HS-5 (cell line): ENCODE results near the gene RPL10L.

Experiments used
- DNase-seq: peaks from one replicate; pipeline ENCODE4 v3.0.0-alpha.2; 2012; ENCODE audit warnings: low read depth

Gene RPL10L

DNA sequence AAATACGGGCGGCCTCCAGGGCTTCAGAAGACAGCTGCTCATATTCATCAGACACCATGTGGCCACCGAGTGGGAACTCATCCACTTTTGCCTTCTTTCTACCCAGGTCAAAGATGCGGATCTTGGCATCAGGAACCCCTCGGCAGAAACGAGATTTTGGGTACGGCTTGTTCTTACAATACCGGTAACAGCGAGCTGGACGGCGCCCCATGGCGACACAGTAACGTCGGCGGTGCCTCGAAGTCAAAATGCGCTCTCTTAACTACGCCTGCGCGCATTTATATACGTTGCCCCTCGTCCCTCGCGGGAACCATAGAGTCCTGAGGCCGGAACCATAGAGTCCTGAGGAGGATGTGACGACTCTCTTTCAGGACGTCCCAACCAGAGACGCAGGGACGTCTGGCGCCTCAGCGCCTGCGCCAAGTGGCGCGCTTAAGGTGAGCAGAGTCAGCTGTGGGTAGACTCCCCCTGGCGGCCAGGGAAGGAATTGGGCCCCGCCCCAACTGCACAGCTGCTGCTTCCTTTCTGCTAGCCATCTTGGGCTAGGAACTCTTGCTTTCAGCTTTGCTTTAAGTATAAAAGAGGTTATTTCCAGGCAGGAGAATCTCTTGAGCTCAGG is at the start of gene RPL10L:
TSS of gene RPL10L (minus strand) at position 256 of the 619 bp plus-strand sequence. CDS start at position 211, 45 bp downstream.
- no peak for DNase-seq

DNA sequence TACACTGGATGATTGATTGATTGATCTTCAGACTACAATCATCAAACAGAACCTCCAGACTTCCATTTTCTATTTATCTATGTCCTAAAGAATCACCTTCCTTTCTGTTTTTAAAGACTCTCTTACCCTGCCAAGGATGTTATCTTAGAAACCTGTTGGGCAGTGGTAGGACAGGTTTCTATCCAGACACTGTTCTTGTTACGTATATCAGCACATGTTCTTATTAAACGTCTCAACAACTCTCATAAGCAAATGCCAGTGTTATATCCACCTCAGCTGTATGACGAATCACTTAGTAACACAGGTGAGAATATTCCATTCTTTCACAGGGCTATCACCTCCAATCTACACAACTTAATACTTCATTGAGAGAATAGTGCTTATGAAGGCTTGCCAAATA is 40.2 kb upstream of the RPL10L start:
- DNase-seq = no peak

DNA sequence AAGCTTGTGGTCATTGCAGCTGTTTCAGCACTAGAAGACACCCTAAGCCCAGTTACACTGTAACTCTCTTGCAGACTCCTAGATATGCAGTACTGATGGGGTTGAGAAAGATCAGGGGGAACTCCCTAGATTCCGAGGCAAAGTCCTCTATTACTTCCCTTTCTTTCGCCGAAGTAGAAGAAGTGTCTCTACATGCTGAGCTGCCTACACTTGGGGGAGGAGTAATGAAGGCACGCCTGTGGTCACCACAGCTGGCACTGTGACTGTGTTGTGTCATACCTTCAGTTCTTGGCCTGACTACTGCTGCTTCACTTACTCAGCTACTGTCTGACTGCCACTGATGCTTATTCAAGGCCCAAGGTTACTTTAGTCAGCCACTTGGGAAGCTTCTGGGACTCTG is 35.1 kb upstream of the RPL10L start:
- DNase-seq = no peak

DNA sequence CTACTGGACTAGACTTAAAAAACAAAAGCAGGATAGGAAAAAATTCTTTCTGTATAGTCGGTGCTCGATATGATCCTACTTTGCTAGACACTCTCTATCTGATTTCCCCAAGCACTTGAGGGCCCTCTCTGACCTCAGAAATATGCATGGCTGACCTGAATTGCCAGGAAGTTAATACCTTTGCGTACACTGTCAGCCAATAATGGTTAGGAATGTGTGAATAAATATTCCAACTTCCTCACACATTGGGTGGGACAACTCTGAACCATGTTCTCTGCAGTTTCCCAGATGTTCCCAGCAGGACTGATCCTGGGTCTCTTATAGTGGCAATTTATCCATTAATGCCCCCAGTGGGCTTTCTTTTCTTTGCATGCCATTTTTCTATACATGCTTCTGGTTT is 20.5 kb upstream of the RPL10L start:
- DNase-seq = no peak

DNA sequence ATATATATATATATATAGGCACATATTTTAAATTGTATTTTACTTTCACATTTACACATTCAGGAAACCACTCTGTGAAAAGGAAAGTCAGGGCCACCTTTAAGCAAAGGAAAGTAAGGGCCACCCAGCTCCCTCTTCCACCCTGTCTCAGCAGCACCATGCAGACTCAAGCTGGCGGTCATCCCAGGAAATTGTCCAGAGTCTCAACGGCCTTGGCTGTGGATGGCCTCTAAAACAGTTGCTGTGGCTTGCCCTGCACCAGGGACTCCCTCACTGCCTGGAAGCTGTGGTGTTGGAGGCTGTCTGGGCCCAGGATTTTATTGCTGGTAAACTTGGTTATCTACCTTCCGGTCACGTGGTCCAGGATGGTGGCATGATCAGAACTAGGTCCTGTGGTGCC is 11.8 kb upstream of the RPL10L start:
- no peak for DNase-seq

DNA sequence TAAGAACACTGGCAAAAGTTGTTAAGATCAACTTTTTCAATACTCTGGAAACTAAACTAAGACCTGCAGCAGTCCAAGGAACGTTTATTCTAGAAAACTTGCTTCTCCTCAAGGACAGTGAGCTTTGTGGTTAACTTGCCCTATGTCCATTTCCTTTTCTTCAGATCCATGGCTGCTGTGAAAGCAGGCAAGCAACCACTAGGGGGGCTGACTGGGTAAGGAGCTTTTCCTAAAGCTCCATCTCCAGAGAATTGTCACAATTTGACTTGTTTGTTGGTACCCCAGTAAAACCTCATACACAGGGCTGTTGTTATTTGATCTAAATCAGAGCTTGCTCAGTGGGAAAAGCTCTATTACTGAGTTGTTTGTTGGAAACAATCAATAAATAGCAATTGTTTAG is 10.1 kb upstream of the RPL10L start:
- DNase-seq = no peak

DNA sequence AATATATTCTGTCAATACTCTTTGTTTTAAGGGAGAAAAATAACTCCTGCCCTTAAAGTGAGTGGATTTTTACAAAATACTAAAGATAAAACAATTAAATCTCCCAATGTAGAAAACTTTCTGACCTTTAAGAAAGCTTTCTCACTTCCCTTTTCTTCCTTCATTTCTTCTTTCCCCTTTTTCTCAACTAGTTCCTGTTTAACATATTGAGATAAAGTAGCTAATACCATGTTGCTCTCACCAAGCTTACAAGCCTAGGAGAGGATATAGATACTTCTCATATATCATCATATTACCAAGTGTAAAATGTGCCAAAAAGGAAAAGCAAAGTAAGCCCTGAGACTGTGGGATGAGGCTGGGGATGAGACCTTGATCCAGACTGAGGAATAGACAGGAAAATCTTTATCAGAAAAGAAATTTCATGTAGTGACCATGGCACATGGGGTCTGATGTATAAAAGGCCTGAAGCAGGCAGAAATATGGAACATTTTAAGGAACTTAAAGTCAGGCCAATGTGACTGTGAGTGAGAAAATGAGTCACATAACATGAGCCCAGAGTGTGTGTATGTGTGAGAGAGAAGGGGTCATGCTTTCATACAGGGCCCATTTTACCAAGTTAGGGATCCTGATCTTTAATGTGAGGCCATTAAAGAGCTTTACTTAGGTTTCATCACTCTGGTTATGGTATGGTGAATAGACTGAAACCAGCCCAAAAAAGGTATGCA is 1.6 kb upstream of the RPL10L start:
- DNase-seq = no peak

DNA sequence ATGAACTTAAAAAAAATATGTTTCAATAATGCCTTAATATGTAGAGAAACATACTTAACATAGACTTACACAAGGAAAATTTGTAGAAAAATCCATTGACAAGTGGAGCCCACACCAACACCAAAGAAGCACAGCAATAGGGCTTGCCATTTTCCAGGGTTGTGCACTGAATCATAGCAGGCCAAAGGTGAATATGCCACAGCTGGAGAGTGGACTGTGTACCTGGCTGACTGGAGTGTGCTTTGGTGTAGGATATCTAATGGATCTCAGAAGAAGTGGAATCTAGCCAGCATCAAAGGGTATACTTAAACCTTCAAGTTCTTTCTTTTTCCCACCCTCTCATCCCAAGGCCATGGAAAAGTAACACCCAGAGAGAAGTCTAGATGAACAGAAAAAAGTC is 4.8 kb downstream of the RPL10L start:
- no peak for DNase-seq

DNA sequence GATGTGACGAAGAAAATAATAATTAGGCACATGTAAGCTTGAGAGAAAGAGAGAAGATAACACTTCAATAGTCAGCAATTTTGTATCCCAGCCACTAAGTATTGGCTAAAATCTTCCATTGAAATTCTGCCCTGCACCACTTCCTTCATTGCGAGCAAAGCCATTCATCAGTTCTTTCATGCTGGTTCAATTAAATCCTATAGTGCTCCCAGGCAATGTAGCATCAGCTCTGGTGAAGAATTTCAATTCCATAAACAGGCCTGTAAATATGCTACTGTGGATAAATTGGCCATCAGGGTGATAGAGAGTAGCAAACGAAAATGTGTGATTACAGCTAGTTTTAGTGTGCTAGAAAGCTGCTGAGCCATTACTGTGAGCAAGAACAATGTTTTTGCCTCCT is 24.7 kb downstream of the RPL10L start:
- DNase-seq = no peak
